Natural killer cell treated with Interleukin-12 subunit alpha and Interleukin-12 subunit beta and Interleukin-15 and Interleukin-18, amount 100 ng/mL, for 72 hours (primary cell): Measurements from ENCODE around the gene ADAMTS14. TPM values are rescaled to one million over a fixed set of nuclear protein-coding genes. Genes with fewer than 3 reads are reported as not detected.

Source experiments
- ATAC-seq, 2 donors: fragments of 150-1000 bp; cut with Tn5 transposase in 1 of 2; sonication (Bioruptor Pico), chemical (Tn5 transposase) in 1 of 2; 2 replicates each; pipeline ENCODE4 v1.10.0; 2021
- DNase-seq: peaks from one replicate; pipeline ENCODE4 v3.0.0; 2022; ENCODE audit warnings: low spot score
- H3K27ac Mint-ChIP-seq, 2 donors: 1 replicate in 1 of 2; 2 replicates in 1 of 2; pipeline ENCODE4 v1.8.0; 2022; ENCODE audit warnings: mixed read lengths in 2 of 2, mild to moderate bottlenecking in 1 of 2, moderate library complexity in 1 of 2
- H3K27me3 Mint-ChIP-seq, 2 donors: 1 replicate in 1 of 2; 2 replicates in 1 of 2; pipeline ENCODE4 v1.8.0; 2022; ENCODE audit warnings: mixed read lengths in 2 of 2
- H3K36me3 Mint-ChIP-seq: one replicate; pipeline ENCODE4 v1.8.0; 2022; ENCODE audit warnings: mixed read lengths
- H3K4me1 Mint-ChIP-seq, 2 donors: 1 replicate in 1 of 2; 2 replicates in 1 of 2; pipeline ENCODE4 v1.8.0; 2022; ENCODE audit warnings: low read depth in 2 of 2, mixed read lengths in 2 of 2, mild to moderate bottlenecking in 1 of 2
- H3K4me3 Mint-ChIP-seq: one replicate; pipeline ENCODE4 v1.8.0; 2022; ENCODE audit warnings: mixed read lengths
- H3K9me3 Mint-ChIP-seq: 2 replicates; pipeline ENCODE4 v1.8.0; 2022; ENCODE audit warnings: mixed read lengths
- total RNA-seq, 2 donors: library from RNA; stranded (reverse); gene quantifications; one replicate each; pipeline ENCODE4 v1.2.3, GENCODE V29; 2022

ADAMTS14 gene
- total RNA-seq, 2 donors from 2014 or later = 0.07 to 0.61 TPM

DNA sequence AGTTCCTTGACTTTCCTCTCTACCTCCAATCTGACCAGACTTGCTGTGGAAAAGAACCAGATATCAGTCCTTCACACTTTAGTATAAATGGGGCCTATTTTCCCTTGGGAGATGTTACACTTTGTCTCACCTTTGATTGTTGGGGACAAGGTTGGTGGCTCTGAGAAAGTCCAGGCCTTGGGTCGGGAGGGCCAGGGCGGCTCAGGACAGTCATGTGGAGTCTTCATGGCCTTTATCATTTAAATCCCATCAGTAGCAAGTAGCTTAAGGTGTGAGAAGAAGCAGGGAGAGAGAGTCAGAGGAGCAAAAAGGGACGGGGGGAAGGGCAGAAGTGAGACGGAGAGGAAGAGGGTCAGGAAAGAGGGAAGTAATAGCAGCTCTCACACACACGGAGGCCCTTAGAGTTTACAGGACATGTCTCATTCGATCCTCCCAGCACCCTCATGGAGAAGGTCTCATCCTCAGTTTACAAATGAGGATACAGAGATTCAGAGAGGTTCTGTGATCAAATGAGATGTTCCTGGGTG, 72.4 kb downstream of the ADAMTS14 start:
- H3K4me1 Mint-ChIP-seq = peaks cover 8 to 18% of the 10 kb centered on the region in 2 donors
- ATAC-seq (no peak), DNase-seq (no peak)
- no peaks in the 10 kb centered on the region for H3K36me3 Mint-ChIP-seq
- peaks cover 3% of the 10 kb centered on the region for H3K9me3 Mint-ChIP-seq
- no peak overlapping the region for H3K4me3 Mint-ChIP-seq
- H3K27ac Mint-ChIP-seq = peak overlapping the region; percentile 38 to 88
- no peaks in the 10 kb centered on the region for H3K27me3 Mint-ChIP-seq

DNA sequence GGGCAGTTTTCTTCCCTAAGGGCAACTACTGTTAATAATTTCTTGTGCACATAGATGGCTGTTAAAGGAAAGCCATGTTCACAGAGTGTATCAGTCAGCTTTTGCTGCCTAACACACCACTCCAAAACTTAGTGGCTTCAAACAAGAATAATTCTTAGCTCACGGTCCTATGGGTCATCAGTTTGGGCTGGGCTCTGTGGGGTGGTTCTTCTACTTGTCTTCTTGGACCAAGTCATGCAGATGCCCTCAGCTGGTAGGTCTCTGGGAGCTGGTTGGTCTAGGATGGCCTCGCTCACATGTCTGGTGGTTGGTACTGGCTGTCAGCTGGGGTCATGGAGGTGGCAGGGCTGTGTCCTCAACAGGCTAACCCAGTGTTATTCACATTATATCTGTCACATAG, 73.2 kb downstream of the ADAMTS14 start:
- Mint-ChIP-seq H3K36me3 (no peaks in the 10 kb centered on the region), H3K27ac (peak overlapping the region; percentile 62 to 88), H3K27me3 (no peaks in the 10 kb centered on the region), H3K4me3 (no peak overlapping the region), H3K9me3 (peaks cover 3% of the 10 kb centered on the region), H3K4me1 (peaks cover 8 to 15% of the 10 kb centered on the region in 2 donors)
- ATAC-seq (no peak), DNase-seq (no peak)

DNA sequence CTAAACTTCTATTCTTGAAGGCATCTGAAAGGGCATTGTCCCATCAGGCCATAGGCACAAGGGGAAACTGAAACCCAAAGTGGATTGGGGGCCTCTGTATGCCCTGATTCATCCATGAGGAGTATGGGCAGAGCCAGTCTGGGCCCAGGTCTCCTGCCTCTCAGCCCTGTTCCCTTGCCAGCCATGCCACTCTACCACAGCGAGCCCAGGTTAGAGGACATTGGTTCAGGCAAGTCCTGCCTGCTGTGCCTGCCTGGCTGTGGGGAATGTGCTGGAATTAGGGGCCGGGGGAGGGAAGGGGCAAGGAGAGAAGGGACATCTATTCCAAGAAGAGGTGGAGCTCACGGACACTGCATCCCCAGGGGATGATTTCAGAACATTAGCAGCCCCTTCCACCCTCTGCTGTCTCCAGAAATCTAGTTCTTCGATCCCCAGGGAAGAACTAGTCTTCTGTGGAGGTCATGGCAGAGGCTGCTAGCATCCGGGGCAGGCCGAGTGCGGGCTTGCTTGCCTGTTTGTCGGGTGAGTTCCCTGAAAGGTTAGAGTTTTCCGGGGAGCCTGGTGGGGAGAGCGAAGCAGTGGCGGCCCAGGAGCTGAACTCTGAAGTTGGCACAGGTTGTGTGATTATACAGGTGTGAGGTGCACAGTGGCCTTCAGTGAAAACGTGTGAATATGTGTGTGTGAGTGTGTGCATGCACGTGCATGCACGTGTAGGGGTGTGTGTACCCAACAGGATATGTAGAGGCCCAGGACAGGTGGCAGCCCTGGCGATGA, 75.1 kb downstream of the ADAMTS14 start:
- H3K36me3 Mint-ChIP-seq = no peaks in the 10 kb centered on the region
- peaks cover 3% of the 10 kb centered on the region for H3K9me3 Mint-ChIP-seq

DNA sequence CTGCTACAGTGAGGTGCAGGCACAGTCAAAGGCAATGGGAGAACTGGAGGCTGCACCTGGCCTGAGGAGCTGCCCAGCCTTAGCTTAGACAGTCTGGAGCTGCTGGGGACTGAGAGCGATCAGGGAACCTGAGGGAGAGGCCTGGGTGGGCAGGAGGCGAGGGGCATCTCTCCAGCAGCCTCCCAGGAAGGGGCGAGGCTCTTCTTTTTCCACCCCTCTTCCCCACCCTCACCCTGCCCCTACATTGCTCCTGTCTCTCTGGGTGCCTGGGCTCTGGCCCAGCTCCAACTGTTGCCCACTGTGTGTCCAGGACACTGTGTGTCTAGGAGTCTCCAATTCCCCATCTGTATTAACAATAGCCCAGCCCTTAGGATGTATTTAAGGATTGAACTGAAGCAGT, 76.0 kb downstream of the ADAMTS14 start:
- Mint-ChIP-seq H3K36me3 (no peaks in the 10 kb centered on the region), H3K4me1 (peaks cover 0 to 6% of the 10 kb centered on the region in 2 donors), H3K27me3 (no peaks in the 10 kb centered on the region), H3K9me3 (peaks cover 3% of the 10 kb centered on the region), H3K27ac (peak overlapping the region in 1 of 2 donors; percentile 72), H3K4me3 (no peak overlapping the region)
- ATAC-seq = no peak
- no peak for DNase-seq

More for the DNA sequence above, 75.1 kb downstream of the ADAMTS14 start:
- H3K4me1 Mint-ChIP-seq = peaks cover 8 to 14% of the 10 kb centered on the region in 2 donors
- H3K27me3 Mint-ChIP-seq = no peaks in the 10 kb centered on the region
- H3K4me3 Mint-ChIP-seq = no peak overlapping the region
- DNase-seq (peak; percentile 39), ATAC-seq (no peak)
- peak overlapping the region in 1 of 2 donors; percentile 72 for H3K27ac Mint-ChIP-seq

DNA sequence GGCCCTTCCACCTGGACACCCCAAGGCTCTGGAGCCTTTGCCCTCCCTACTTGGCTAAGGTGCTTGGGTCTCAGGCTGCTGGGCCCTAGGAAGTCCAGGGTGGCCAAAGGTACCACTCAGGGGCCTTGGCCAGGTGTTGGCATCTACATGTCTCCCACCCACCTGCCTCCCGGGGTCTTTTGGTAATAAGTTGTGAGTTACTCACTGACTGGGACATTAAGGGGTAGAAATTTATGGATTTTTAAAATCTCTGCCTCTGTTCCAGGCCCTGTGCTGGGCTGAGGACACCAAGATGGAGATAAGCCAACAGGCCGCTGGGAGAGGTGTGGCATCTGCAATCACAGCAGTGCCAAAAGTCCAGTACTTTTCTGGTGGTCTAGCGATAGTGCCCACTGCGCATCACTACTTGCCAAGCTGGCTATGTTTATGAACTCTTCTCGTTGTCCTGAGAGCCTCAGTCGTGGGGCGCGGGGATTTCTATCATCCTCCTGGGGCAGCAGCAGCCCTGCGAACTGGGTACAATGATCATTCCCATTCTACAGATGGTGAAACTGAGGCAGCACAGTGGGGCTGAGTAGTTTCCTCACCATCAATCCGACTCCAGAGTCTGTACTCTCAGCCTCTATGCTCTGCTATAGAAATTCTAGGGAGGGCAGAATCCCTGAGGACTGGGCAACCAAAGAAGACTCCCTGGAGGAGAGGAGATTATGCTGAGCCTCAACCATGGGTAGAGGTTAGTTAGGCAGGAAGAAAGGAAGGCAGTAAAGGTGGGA, 76.7 kb downstream of the ADAMTS14 start:
- ATAC-seq (no peak), DNase-seq (no peak)
- H3K4me3 Mint-ChIP-seq = no peak overlapping the region
- H3K4me1 Mint-ChIP-seq = peaks cover 0 to 7% of the 10 kb centered on the region in 2 donors
- H3K27ac Mint-ChIP-seq = no peak overlapping the region
- H3K36me3 Mint-ChIP-seq = no peaks in the 10 kb centered on the region
- peaks cover 3% of the 10 kb centered on the region for H3K9me3 Mint-ChIP-seq
- no peaks in the 10 kb centered on the region for H3K27me3 Mint-ChIP-seq

DNA sequence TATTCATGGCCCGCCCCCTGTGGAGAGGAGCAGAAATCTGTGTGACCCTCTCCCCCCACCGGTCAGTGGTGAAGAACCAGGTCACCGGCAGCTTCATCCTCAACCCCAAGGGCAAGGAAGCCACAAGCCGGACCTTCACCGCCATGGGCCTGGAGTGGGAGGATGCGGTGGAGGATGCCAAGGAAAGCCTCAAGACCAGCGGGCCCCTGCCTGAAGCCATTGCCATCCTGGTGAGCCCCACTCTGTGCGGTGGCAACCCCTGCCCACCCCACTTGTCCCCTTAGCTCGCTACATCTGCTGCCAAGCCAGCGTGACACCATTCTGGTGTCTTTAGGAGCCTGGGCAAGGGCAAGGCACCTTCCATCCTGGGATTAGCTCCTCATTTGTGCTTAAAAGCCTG, 77.5 kb downstream of the ADAMTS14 start:
- DNase-seq = no peak
- no peak for ATAC-seq
- Mint-ChIP-seq H3K27ac (no peak overlapping the region), H3K27me3 (no peaks in the 10 kb centered on the region), H3K4me3 (no peak overlapping the region), H3K4me1 (peaks cover 0 to 7% of the 10 kb centered on the region in 2 donors), H3K36me3 (no peaks in the 10 kb centered on the region), H3K9me3 (no peaks in the 10 kb centered on the region)

DNA sequence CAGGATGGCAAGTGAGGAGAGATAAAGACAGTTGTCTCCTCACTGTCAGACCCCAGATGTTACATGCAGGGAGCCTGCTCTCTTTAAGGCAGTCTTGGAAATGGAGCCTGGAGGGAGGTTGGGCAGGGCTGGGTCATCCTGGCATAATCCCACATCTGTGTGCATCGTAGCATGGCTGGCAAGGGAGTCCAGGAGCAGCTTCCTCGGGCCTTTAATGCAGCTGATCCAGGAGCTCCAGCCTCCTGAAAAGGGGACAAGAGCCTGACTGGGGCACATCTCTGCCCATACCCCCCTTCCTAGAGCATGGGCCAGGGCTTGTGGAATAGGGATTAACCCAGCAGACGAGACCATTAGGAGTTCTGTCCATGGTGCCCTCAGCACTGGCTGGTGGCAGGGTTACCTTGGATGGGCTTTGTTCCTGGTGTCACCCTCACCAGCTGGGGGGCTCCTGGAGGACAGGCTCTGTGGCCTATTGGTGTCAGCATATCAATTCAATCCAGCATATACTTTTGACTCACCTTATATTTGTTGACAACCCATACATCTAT, 77.9 kb downstream of the ADAMTS14 start:
- DNase-seq (no peak), ATAC-seq (no peak)
- Mint-ChIP-seq H3K27ac (peak overlapping the region in 1 of 2 donors; percentile 26), H3K9me3 (no peaks in the 10 kb centered on the region), H3K36me3 (no peaks in the 10 kb centered on the region), H3K4me1 (peaks cover 0 to 5% of the 10 kb centered on the region in 2 donors), H3K4me3 (no peak overlapping the region), H3K27me3 (no peaks in the 10 kb centered on the region)

DNA sequence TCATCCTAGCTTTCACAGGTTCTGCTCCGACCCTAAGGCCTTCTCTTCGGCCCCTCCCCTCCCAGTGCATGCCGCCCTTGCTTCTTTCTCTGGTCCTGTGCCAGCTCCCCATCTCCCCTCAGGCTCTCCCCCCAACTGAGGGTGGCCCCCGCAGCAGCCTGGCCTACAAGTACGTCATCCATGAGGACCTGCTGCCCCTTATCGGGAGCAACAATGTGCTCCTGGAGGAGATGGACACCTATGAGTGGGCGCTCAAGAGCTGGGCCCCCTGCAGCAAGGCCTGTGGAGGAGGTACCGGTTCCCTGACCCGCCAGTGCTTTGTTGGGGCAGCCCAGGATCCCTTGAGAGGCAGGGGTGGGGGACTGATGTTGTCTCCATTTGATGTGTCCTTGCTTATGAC, 79.0 kb downstream of the ADAMTS14 start:
- DNase-seq (no peak), ATAC-seq (no peak)
- Mint-ChIP-seq H3K4me1 (peaks cover 0 to 5% of the 10 kb centered on the region in 2 donors), H3K27me3 (no peaks in the 10 kb centered on the region), H3K4me3 (no peak overlapping the region), H3K36me3 (no peaks in the 10 kb centered on the region), H3K9me3 (no peaks in the 10 kb centered on the region), H3K27ac (peak overlapping the region in 1 of 2 donors; percentile 26)

DNA sequence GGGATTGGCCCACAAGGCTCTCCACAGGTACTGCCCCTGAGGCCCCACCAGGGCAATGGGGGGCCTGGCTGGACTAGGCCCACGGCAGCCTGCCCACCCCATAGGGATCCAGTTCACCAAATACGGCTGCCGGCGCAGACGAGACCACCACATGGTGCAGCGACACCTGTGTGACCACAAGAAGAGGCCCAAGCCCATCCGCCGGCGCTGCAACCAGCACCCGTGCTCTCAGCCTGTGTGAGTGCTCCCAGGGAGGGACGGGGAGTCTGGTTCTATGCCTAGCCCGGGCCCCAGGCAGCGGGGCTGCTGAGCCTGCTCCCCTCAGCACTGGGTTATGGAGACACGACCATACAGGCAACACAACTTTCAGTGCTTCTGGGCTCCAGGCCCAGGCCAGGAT, 79.7 kb downstream of the ADAMTS14 start:
- no peaks in the 10 kb centered on the region for H3K9me3 Mint-ChIP-seq
- no peaks in the 10 kb centered on the region for H3K36me3 Mint-ChIP-seq
- H3K27me3 Mint-ChIP-seq = no peaks in the 10 kb centered on the region
- no peak overlapping the region for H3K27ac Mint-ChIP-seq
- DNase-seq (no peak), ATAC-seq (peak in 1 of 2 donors; percentile 21)
- H3K4me3 Mint-ChIP-seq = no peak overlapping the region
- peaks cover 0 to 5% of the 10 kb centered on the region in 2 donors for H3K4me1 Mint-ChIP-seq

DNA sequence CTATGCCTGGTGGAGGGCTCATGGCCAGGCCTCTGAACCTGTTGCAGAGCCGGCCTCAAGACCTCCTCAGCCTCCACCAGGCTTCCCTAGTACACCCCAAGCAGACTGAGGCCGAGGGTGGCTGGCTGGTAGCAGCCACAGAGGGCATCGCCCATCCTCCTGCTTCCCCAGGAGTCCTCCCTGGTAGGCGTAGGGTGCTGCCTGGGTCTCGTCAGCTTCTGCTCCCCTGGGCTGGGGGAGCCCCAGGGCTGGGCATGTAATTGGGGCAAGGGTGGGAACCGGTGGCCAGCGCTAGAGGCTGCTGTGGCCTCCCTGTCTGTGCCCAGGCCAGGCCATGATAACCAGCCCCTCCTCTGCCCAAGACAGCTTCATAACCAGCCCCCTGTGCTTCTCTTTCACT, 80.3 kb downstream of the ADAMTS14 start:
- Mint-ChIP-seq H3K27ac (peak overlapping the region in 1 of 2 donors; percentile 29), H3K4me1 (peaks cover 0 to 5% of the 10 kb centered on the region in 2 donors), H3K36me3 (no peaks in the 10 kb centered on the region), H3K9me3 (no peaks in the 10 kb centered on the region), H3K27me3 (no peaks in the 10 kb centered on the region), H3K4me3 (no peak overlapping the region)
- no peak for ATAC-seq
- no peak for DNase-seq

DNA sequence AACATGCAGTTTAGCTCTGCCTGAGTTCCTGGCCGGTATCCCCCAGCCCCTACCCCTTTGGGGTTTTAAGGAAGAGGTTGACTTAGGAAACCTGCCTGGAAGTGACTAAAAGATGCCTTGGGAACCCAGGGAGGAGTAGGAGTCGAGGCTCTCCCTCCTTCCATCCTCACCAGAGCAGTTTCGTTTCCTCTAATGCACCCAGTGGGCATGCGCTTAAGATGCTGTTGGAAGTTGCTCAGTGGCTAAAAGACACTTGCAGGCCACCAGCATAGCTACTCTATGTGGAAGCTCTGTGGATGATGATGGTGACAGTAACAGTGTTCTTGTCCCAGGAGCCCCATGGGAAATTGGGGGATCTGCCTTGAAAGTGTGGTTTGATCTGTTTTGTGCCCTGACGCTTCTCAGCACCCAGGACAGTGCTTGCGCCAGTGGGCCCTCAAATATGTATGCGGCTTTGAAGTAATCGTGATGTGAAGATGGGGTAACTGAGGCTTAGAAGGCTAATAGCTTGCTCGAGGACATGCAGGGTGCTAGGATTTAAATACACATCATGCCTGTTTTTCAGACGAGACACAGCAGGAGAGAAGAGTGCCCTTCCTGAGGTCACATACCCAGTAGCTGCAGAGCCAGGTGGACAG, 80.8 kb downstream of the ADAMTS14 start:
- H3K27ac Mint-ChIP-seq = peak overlapping the region in 1 of 2 donors; percentile 29
- no peaks in the 10 kb centered on the region for H3K9me3 Mint-ChIP-seq
- DNase-seq = no peak
- no peak for ATAC-seq
- H3K4me3 Mint-ChIP-seq = no peak overlapping the region
- H3K4me1 Mint-ChIP-seq = peaks cover 0 to 5% of the 10 kb centered on the region in 2 donors
- H3K27me3 Mint-ChIP-seq = no peaks in the 10 kb centered on the region
- H3K36me3 Mint-ChIP-seq = no peaks in the 10 kb centered on the region

DNA sequence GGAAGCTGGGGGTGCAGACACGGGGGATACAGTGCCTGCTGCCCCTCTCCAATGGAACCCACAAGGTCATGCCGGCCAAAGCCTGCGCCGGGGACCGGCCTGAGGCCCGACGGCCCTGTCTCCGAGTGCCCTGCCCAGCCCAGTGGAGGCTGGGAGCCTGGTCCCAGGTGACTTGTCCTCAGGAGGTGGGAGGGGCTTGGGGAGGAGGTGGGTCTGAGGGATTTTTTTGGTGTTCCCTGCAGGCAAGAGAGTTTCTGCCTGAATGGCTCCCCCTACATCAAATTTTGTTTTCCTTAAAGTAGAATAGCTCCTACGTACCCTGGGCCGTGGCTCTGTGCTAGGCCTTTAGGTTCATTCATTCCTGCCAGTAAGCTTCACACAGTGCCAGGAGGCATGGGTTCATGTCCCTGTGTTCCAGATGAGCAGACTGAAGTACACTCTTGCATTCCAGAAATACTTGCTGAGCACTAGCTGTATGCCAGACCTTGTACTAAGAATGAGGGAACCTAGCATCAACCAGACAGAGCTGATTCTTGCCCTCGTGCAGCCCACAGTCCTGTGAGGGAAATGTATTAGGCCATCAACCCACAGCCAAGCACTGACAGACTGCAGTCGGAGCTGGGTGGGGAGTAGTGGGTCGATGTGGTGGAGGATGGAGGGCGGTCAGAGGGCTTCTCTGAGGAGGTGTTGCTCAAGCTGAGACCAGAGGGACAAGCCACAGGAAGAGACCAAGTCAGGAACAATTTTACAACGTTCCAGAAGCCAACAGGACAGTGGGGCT, 81.7 kb downstream of the ADAMTS14 start:
- no peaks in the 10 kb centered on the region for H3K27me3 Mint-ChIP-seq
- H3K4me3 Mint-ChIP-seq = no peak overlapping the region
- no peaks in the 10 kb centered on the region for H3K36me3 Mint-ChIP-seq
- DNase-seq (no peak), ATAC-seq (no peak)
- peaks cover 6 to 11% of the 10 kb centered on the region in 2 donors for H3K4me1 Mint-ChIP-seq
- H3K27ac Mint-ChIP-seq = peak overlapping the region in 1 of 2 donors; percentile 58
- H3K9me3 Mint-ChIP-seq = no peaks in the 10 kb centered on the region
